GM12872 (cell line): ENCODE measurements around the gene UFSP1.

Source experiments
- TF ChIP-seq, protein P1 (sequence below): IDR thresholded peaks from 3 replicates; pipeline ENCODE4 v1.5.1; 2011; ENCODE audit warnings: low read depth, mild to moderate bottlenecking, low read length, moderate library complexity; ENCODE audit not compliant: insufficient read depth

UFSP1 gene

GRCh38 chr7:100888988-100889750 is at the start of gene UFSP1:
Gene UFSP1 (minus strand): TSS chr7:100889715. CDS start chr7:100889271, 444 bp downstream.
- TF ChIP-seq, protein P1, sequence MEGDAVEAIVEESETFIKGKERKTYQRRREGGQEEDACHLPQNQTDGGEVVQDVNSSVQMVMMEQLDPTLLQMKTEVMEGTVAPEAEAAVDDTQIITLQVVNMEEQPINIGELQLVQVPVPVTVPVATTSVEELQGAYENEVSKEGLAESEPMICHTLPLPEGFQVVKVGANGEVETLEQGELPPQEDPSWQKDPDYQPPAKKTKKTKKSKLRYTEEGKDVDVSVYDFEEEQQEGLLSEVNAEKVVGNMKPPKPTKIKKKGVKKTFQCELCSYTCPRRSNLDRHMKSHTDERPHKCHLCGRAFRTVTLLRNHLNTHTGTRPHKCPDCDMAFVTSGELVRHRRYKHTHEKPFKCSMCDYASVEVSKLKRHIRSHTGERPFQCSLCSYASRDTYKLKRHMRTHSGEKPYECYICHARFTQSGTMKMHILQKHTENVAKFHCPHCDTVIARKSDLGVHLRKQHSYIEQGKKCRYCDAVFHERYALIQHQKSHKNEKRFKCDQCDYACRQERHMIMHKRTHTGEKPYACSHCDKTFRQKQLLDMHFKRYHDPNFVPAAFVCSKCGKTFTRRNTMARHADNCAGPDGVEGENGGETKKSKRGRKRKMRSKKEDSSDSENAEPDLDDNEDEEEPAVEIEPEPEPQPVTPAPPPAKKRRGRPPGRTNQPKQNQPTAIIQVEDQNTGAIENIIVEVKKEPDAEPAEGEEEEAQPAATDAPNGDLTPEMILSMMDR, result no peak

- TF ChIP-seq, protein P1, result no peak
Measured at GRCh38 chr7:100933734-100934133, 44.2 kb upstream of the UFSP1 start.

DNA sequence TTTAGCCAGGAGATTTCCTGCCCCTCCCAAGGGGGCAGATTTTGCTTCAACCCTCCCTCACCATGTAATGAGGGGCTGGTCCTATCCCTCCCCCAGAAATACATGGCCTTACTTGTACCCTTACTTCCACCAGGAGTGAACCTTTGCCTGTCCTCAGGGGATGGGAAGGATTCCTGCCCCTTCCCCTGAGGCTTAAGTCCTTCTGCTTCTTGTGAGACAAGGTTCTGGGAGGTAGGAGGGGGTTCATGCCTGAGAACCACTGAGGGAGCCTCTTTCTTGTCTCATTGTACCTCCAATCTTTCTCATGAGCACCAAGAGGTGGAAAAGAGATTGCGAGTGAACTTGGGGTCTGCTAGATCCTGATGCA is 40.3 kb upstream of the UFSP1 start:
- TF ChIP-seq, protein P1, result no peak

GRCh38 chr7:100921039-100921438 is 31.5 kb upstream of the UFSP1 start:
- TF ChIP-seq, protein P1, result no peak

GRCh38 chr7:100914879-100915447 is 25.4 kb upstream of the UFSP1 start:
- TF ChIP-seq, protein P1, result no peak

DNA sequence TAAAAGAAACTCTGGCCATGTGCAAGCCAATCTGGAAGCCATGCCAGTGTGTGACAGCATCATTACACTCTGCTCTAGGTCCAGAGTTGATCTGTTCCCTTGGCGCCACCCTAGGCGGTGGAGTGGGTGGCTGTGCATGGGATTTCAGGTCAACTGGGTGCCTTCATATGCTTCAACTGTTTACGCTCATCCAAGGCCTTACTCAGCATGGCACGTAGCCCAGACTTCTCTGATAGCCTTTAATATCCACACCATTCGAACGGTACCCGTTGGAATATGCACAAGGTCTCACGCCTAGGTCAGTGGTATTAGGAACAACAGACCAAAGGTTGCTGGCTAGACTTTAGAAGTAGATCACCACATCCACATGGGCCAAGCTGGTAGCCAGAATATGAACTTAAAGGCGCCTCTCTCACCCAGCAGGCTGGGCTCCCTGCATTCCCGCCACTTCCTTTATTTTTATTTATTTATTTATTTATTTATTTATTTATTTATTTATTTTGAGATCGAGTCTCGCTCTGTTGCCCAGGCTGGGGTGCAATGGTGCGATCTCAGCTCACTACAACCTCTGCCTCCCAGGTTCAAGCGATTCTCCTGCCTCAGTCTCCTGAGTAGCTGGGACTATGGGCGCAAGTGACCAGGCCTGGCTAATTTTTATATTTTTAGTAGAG is 24.8 kb upstream of the UFSP1 start:
- TF ChIP-seq, protein P1, result no peak

DNA sequence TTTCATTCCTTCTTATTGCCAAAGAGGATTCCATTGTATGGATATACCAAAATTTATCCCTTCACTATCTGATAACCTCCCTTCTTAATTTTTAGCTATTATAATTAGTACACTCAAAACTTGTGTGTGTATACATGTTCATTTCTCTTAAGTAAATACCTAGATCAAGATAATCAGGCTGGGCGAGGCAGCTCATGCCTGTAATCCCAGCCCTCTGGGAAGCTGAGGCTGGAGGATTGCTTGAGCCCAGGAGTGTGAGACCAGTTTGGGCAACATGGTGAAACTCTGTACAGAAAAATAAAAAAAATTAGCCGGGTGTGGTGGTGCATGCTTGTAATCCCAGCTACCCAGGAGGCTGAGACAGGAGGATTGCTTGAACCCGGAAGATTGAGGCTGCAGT is 22.0 kb upstream of the UFSP1 start:
- TF ChIP-seq, protein P1, result no peak
